ENCODE data around the gene DSC2.
"Not testable (repeated sequence)": the region's sequence is repeated elsewhere in the genome, so short reads cannot be mapped to it uniquely, and the experiment has no call there.

DSC2 gene

GRCh38 chr18:31102025-31102684 lies at the start of gene DSC2:
TSS of gene DSC2 (minus strand) at chr18:31102421. CDS start at chr18:31101971, 450 bp downstream.
- no peak for DNase-seq (ENCODE audit: extremely low read depth in 1 of 2, low read depth in 1 of 2)

- DNase-seq (ENCODE audit: extremely low read depth in 1 of 2, low read depth in 1 of 2): no peak
Observed at GRCh38 chr18:31149351-31149750, 47.1 kb upstream of the DSC2 start.

GRCh38 chr18:31148600-31148999 lies 46.4 kb upstream of the DSC2 start:
- no peak for DNase-seq (ENCODE audit: extremely low read depth in 1 of 2, low read depth in 1 of 2)

GRCh38 chr18:31146809-31147208 lies 44.6 kb upstream of the DSC2 start:
- no peak for DNase-seq (ENCODE audit: extremely low read depth in 1 of 2, low read depth in 1 of 2)

- no peak for DNase-seq (ENCODE audit: extremely low read depth in 1 of 2, low read depth in 1 of 2)
Observed at GRCh38 chr18:31143025-31143424, 40.8 kb upstream of the DSC2 start.

- no peak for DNase-seq (ENCODE audit: extremely low read depth in 1 of 2, low read depth in 1 of 2)
Observed at GRCh38 chr18:31138709-31139108, 36.5 kb upstream of the DSC2 start.

GRCh38 chr18:31134988-31135529 lies 32.8 kb upstream of the DSC2 start:
- DNase-seq (ENCODE audit: extremely low read depth in 1 of 2, low read depth in 1 of 2): no peak

GRCh38 chr18:31129398-31130115 lies 27.3 kb upstream of the DSC2 start:
- DNase-seq (ENCODE audit: extremely low read depth in 1 of 2, low read depth in 1 of 2): no peak

- no peak for DNase-seq (ENCODE audit: extremely low read depth in 1 of 2, low read depth in 1 of 2)
Observed at GRCh38 chr18:31125878-31126277, 23.7 kb upstream of the DSC2 start.

GRCh38 chr18:31123125-31123524 lies 20.9 kb upstream of the DSC2 start:
- DNase-seq (ENCODE audit: extremely low read depth in 1 of 2, low read depth in 1 of 2): not testable (repeated sequence)

- no peak for DNase-seq (ENCODE audit: extremely low read depth in 1 of 2, low read depth in 1 of 2)
Observed at GRCh38 chr18:31120594-31120993, 18.4 kb upstream of the DSC2 start.

- no peak for DNase-seq (ENCODE audit: extremely low read depth in 1 of 2, low read depth in 1 of 2)
Observed at GRCh38 chr18:31116853-31117595, 14.8 kb upstream of the DSC2 start.

- no peak for DNase-seq (ENCODE audit: extremely low read depth in 1 of 2, low read depth in 1 of 2)
Observed at GRCh38 chr18:31112804-31113203, 10.6 kb upstream of the DSC2 start.

- no peak for DNase-seq (ENCODE audit: extremely low read depth in 1 of 2, low read depth in 1 of 2)
Observed at GRCh38 chr18:31105733-31106132, 3.5 kb upstream of the DSC2 start.

- DNase-seq (ENCODE audit: extremely low read depth in 1 of 2, low read depth in 1 of 2): no peak
Observed at GRCh38 chr18:31104444-31104843, 2.2 kb upstream of the DSC2 start.

- no peak for DNase-seq (ENCODE audit: extremely low read depth in 1 of 2, low read depth in 1 of 2)
Observed at GRCh38 chr18:31103423-31103822, 1.2 kb upstream of the DSC2 start.

GRCh38 chr18:31102941-31103340 lies 720 bp upstream of the DSC2 start:
- no peak for DNase-seq (ENCODE audit: extremely low read depth in 1 of 2, low read depth in 1 of 2)

GRCh38 chr18:31101183-31102024 lies 817 bp downstream of the DSC2 start:
- no peak for DNase-seq (ENCODE audit: extremely low read depth in 1 of 2, low read depth in 1 of 2)

GRCh38 chr18:31100436-31101182 lies 1.6 kb downstream of the DSC2 start:
- no peak for DNase-seq (ENCODE audit: extremely low read depth in 1 of 2, low read depth in 1 of 2)
